Body of pancreas (tissue), 4 donors: ENCODE data around the gene NOXO1. TPM values are rescaled to one million over a fixed set of nuclear protein-coding genes. Genes with fewer than 3 reads are reported as not detected.
A peak's percentile ranks its signal among the peaks of the same experiment; 100 is the strongest.
"Not testable (repeated sequence)": the region's sequence is repeated elsewhere in the genome, so short reads cannot be mapped to it uniquely, and the experiment has no call there.

Source experiments
- ATAC-seq: fragments of 150-250 bp; one replicate; pipeline ENCODE4 v1.9.1; 2016
- DNase-seq, 4 donors: peaks; one replicate each; pipeline ENCODE4 v3.0.0-alpha.2; 2019
- H3K27ac ChIP-seq, 4 donors: fragments of 200-600 bp; sonication (generic); 1 replicate in 3 of 4; 2 replicates in 1 of 4; pipeline versions ENCODE4 v1.5.1 to v1.6.1; 2016 to 2019; ENCODE audit warnings: mild to moderate bottlenecking in 1 of 4, mixed read lengths in 1 of 4, moderate library complexity in 1 of 4
- H3K27me3 ChIP-seq, 2 donors: fragments of 200-600 bp; sonication (generic); one replicate each; pipeline ENCODE4 v1.6.0; 2016; ENCODE audit warnings: mild to moderate bottlenecking in 1 of 2
- H3K36me3 ChIP-seq, 2 donors: fragments of 200-600 bp; sonication (generic); replicated peaks in 1 of 2; 2 replicates each; pipeline ENCODE4 v1.5.1; 2016; ENCODE audit warnings: low read depth in 2 of 2; ENCODE audit not compliant: insufficient read depth in 1 of 2
- H3K4me1 ChIP-seq: fragments of 200-600 bp; sonication (generic); one replicate; pipeline ENCODE4 v1.6.0; 2016
- H3K4me3 ChIP-seq, 2 donors: fragments of 200-600 bp; sonication (generic); 1 replicate in 1 of 2; 2 replicates in 1 of 2; pipeline ENCODE4 v1.5.1; 2016 to 2019
- H3K9me3 ChIP-seq, 3 donors: fragments of 200-600 bp; sonication (generic); 1 replicate in 2 of 3; 2 replicates in 1 of 3; pipeline ENCODE4 v1.5.1; 2016
- POLR2A ChIP-seq, 3 donors: fragments of 450-650 bp; IDR thresholded peaks; one replicate each; pipeline ENCODE4 v1.6.1; 2016; ENCODE audit warnings: antibody characterized with exemption in 3 of 3, mild to moderate bottlenecking in 2 of 3
- WGBS, 2 donors: methylation state at CpG; one replicate each; pipeline ENCODE4 v1.1.5; 2017; 5-methylcytosine and 5-hydroxymethylcytosine counted together
- intact Hi-C: fragments of 100-400 bp; cut with DNase I; formaldehyde crosslinking; loops from one replicate; pipeline ENCODE4 v1.15.1; 2023
- total RNA-seq, 2 donors: library from RNA; depleted of rRNA; stranded (reverse); fragments of >200 nt; gene quantifications; one replicate each; pipeline ENCODE4 v1.1.0, GENCODE V29; 2016
- TF ChIP-seq, protein P1 (sequence below), 7 experiments: fragments of 450-650 bp in 4 of 7; fragments of 200-600 bp in 3 of 7; sonication (generic) in 3 of 7; IDR thresholded peaks; one replicate each; pipeline ENCODE4 v1.5.1; 2016 to 2019; ENCODE audit warnings: antibody characterized with exemption in 7 of 7

NOXO1 gene
- total RNA-seq, 2 donors from 2014 or later: not detected

DNA sequence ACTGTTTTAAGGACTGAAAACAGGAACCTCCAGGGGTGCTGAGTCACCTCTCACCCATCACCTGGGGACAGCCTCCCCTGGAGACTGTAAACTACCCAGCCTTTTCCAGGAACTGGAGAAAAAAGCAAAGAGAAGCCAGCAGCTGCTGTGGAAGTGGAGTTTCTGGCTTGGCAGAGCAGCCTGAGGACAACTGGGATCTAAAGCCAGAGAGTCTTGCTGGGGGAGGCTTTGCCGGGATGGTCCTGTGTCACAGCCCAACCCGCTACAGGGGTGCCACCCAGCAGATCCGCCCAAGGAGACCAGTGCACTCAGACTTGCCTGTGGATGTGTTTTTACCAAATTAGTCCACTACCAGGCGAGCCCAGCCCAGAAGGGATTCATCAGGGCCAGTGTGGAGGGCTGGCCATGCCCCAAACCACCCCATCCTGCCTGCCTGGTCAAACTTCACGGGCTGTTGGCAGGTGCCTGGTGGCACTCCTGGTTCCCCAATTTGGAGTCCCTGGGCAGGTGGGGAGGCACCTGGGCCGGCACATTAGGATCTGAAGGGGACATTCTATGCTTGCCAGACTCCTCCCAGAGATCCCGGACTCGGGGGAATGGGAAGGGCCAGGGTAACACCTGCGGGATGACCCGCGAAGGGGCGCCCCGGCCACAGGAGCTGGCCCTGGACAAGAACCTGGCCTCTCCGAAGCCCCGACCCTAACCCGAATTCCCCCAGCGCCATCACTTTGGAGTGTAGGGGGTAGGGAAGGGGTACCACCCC, 39.0 kb downstream of the NOXO1 start:
- Histone ChIP-seq H3K27me3 (no peaks in the 10 kb centered on the region), H3K36me3 (peaks cover 6 to 8% of the 10 kb centered on the region in 2 donors), H3K27ac (peak overlapping the region; percentile 81 to 95 (median 94)), H3K4me3 (peak overlapping the region; percentile 63 to 65), H3K9me3 (no peaks in the 10 kb centered on the region), H3K4me1 (peaks cover 52% of the 10 kb centered on the region)
- 7 to 20% methylated on average over 1 to 17 of the region's 17 CpGs for WGBS, 2 donors
- peak; percentile 68 to 79 (median 72) for DNase-seq
- TF ChIP-seq, protein P1, sequence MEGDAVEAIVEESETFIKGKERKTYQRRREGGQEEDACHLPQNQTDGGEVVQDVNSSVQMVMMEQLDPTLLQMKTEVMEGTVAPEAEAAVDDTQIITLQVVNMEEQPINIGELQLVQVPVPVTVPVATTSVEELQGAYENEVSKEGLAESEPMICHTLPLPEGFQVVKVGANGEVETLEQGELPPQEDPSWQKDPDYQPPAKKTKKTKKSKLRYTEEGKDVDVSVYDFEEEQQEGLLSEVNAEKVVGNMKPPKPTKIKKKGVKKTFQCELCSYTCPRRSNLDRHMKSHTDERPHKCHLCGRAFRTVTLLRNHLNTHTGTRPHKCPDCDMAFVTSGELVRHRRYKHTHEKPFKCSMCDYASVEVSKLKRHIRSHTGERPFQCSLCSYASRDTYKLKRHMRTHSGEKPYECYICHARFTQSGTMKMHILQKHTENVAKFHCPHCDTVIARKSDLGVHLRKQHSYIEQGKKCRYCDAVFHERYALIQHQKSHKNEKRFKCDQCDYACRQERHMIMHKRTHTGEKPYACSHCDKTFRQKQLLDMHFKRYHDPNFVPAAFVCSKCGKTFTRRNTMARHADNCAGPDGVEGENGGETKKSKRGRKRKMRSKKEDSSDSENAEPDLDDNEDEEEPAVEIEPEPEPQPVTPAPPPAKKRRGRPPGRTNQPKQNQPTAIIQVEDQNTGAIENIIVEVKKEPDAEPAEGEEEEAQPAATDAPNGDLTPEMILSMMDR (IDR thresholded peaks at IDR 0.05): no peak
- peak; percentile 21 to 69 (median 67) for TF ChIP-seq POLR2A (IDR thresholded peaks at IDR 0.05)
- intact Hi-C loops: no loop called here
- ATAC-seq: peak; percentile 14

DNA sequence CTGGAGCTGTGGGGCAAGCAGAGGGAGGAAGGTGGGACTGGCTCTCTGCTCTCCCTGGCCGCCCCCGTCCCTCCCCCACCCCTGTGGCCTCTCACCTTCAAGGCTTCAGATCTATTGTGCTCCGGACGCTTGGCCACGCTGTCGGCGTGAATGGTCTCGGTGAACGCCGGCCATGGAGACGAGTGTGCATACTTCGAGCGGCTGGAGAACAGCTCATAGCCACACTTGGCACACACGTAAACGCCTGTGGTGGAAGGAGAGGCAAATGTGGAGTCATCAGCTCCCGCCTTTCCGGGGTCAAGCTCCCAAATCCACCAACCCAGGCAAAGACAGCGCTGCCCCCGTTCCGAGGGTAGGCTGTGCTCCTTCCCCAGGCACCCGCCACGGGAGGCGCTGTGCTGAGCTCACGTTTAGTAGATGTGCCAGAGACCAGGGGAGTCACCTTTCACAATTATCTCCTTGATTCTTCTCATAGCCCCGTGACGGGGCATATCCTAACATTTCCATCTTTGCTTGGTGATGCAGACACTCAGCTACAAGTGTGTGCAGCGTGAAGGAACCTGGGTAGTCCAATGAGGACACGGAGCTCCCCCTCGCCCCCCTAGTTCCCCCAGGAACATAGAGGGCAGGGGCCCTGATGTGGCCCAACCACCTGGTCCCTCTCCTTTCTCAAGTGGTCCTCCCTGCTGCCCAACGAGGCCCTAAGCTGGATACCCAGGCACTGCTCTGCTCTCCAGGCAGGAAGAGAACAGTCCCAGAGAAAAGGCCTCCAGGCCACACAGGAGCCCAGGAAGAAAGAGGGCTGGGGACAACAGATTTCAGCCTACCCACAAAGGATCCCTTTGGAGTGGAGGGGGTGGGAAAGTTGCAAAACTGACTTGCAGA, 39.9 kb downstream of the NOXO1 start:
- H3K27me3 ChIP-seq: no peaks in the 10 kb centered on the region
- no peaks in the 10 kb centered on the region for H3K9me3 ChIP-seq
- peak overlapping the region; percentile 81 to 95 (median 94) for H3K27ac ChIP-seq
- intact Hi-C loops: no loop called here
- peak in 1 of 3 donors; percentile 52 for TF ChIP-seq POLR2A (IDR thresholded peaks at IDR 0.05)
- TF ChIP-seq, protein P1 (IDR thresholded peaks at IDR 0.05): peak in 6 of 7 experiments; percentile 25 to 71 (median 54)
- ATAC-seq: peak; percentile 13
- DNase-seq: peak; percentile 73 to 77 (median 76)
- peaks cover 54% of the 10 kb centered on the region for H3K4me1 ChIP-seq
- WGBS, 2 donors: 45 to 56% methylated on average over 8 to 30 of the region's 30 CpGs
- peaks cover 6 to 8% of the 10 kb centered on the region in 2 donors for H3K36me3 ChIP-seq
- H3K4me3 ChIP-seq: peak overlapping the region in 1 of 2 donors; percentile 63

DNA sequence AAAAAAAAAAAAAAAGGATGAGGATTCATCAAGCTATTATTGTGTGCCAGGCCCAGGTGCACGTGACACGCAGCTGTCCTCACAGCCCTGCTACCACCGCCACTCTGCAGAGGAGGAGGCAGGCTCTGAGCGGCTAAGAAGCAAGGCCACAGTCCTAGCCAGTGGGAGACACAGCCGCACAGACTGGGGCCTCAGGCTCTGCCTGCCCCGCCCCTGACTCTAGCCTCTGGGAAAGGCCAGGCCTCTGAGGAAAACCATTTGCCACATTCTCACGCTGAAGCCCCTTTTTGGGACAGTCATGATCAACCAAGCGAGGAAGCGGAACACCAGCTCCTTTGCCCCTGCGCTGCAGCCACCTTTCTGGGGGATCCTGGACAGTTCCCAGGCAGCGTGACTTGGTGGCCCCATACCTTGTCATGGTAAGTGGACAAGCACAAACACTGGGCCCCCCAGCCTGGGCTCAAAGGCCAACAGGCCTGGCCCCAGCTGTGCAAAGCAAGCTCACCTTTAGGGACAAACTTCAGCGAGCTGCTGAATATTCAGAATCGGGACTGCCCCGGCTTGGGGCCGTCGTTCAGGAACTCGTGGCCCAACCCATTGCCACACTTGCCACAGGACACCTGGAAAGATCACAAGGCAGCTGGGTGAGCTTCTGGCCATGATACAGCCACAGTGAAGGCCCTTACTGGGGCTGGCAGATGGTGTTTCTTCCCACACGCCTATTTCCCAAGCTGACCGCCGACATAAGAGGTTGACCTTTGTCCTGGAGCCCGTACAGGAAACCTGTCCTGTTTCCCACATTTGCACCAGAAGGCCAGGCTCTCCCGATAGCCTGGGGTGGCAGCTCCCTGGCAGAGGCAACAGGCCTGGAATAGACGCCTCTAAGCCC, 40.8 kb downstream of the NOXO1 start:
- Histone ChIP-seq H3K9me3 (no peaks in the 10 kb centered on the region), H3K36me3 (peaks cover 6 to 8% of the 10 kb centered on the region in 2 donors), H3K4me3 (no peak overlapping the region), H3K27ac (peak overlapping the region; percentile 81 to 95 (median 94)), H3K4me1 (peaks cover 57% of the 10 kb centered on the region), H3K27me3 (no peaks in the 10 kb centered on the region)
- peak; percentile 72 for ATAC-seq
- intact Hi-C loops: no loop called here
- 42 to 49% methylated on average over 15 to 23 of the region's 23 CpGs for WGBS, 2 donors
- peak; percentile 93 to 98 (median 97) for DNase-seq
- TF ChIP-seq, protein P1 (IDR thresholded peaks at IDR 0.05): peak in 1 of 7 experiments; percentile 1
- TF ChIP-seq POLR2A (IDR thresholded peaks at IDR 0.05): peak; percentile 73 to 92 (median 89)

DNA sequence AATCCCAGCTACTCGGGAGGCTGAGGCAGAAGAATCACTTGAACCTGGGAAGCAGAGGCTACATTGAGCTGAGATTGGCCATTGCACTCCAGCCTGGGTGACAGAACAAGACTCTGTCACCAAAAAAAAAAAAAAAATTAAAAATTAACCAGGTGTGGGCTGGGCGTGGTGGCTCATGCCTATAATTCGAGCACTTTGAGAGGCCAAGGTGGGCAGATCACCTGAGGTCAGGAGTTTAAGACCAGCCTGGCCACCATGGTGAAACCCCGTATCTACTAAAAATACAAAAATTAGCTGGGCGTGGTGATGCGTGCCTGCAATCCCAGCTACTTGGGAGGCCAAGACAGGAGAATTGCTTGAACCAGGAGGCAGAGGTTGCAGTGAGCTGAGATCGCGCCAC, 41.4 kb downstream of the NOXO1 start:
- not testable (repeated sequence) for H3K4me3 ChIP-seq

More for the DNA sequence above, 41.4 kb downstream of the NOXO1 start:
- H3K4me1 ChIP-seq: peaks cover 63% of the 10 kb centered on the region
- H3K27me3 ChIP-seq, ATAC-seq, DNase-seq, intact Hi-C loops, H3K36me3 ChIP-seq, H3K9me3 ChIP-seq: not testable (repeated sequence)
- 32 to 51% methylated on average over 8 of the region's 8 CpGs for WGBS, 2 donors
- peak overlapping the region; percentile 81 to 95 (median 94) for H3K27ac ChIP-seq
